Measurements from ENCODE around the gene GALNT7. TPM values are rescaled to one million over a fixed set of nuclear protein-coding genes. Genes with fewer than 3 reads are reported as not detected.

Gene GALNT7
- total and polyA plus RNA-seq, 5 experiments from 2014 or later = 5.6 to 18.7 (median 8.6) TPM

DNA sequence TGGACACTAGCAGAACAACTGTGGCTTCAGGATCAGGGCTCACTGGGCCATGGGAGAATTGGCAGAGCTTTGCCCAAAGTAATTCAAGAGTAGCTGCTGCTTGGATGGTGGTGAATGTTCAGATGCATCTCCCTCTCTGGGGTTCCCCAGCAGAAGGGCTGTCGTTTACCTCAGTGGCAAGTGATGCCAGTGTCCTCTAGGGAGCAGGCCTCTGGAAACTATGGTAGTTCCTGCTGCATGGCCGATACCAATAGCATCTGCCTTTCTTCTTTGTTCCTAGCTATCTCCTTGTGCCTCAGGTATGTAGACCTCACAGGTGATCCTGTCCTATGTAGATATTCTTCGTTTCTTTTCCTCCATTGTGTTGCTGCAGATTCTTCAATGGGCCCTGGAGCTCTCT is 139.2 kb downstream of the GALNT7 start:
- no peak for ATAC-seq
- no peak overlapping the region for H3K27ac Mint-ChIP-seq
- no peaks in the 10 kb centered on the region for H3K9me3 Mint-ChIP-seq
- no peaks in the 10 kb centered on the region for H3K27me3 Mint-ChIP-seq
- DNase-seq = no peak
- POLR2A ChIA-PET = interaction anchor here (1.1 kb wide), 1 partner anchor 12 kb away, joined by 4 read pairs; no protein-coding TSS in a partner anchor
- no peak overlapping the region for H3K4me3 Mint-ChIP-seq
- peaks cover 0 to 42% (median 21%) of the 10 kb centered on the region in 3 donors for H3K36me3 Mint-ChIP-seq
- H3K4me1 Mint-ChIP-seq = no peaks in the 10 kb centered on the region

DNA sequence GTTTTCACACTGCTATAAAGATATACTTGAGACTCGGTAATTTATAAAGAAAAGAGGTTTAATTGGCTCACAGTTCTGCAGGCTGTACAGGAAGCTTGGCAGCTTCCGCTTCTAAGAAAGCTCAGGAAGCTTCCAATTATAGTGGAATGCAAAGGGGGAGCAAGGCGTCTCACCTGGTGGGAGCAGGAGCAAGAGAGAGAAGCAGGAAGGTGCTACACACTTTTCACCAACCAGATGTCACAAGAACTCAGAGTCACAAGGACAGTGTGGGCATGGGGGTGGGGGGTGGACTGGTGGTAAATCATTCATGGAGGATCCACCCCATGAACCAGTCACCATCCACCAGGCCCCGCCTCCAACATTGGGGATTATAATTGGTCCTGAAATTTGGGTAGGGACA is 142.8 kb downstream of the GALNT7 start:
- Mint-ChIP-seq H3K36me3 (peaks cover 0 to 15% (median 9%) of the 10 kb centered on the region in 3 donors), H3K4me3 (no peak overlapping the region), H3K9me3 (no peaks in the 10 kb centered on the region), H3K4me1 (no peaks in the 10 kb centered on the region), H3K27me3 (no peaks in the 10 kb centered on the region), H3K27ac (no peak overlapping the region)
- no peak for DNase-seq
- POLR2A ChIA-PET = no interaction called here
- no peak for ATAC-seq

DNA sequence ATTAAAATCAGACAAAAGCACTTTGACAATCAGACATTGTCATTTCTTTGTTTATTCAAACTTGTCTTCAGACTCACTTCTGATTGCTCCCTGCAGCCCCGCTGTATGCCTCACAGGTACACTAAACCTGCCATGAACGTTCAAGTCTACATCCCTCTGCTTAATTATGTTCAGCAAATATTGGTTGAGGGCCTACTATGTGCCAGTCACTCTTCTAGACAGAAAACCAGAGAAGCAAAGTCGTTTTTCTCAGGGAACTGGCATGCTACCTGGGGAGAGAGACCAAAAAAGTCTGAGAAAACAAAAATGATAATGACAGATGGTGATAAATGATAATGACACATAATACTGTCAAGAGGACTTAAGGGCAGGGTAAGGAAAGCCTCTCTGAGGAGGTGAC is 146.1 kb downstream of the GALNT7 start:
- Mint-ChIP-seq H3K36me3 (peaks cover 0 to 15% (median 0%) of the 10 kb centered on the region in 3 donors), H3K9me3 (no peaks in the 10 kb centered on the region), H3K27me3 (no peaks in the 10 kb centered on the region), H3K4me3 (no peak overlapping the region), H3K27ac (no peak overlapping the region), H3K4me1 (no peaks in the 10 kb centered on the region)
- POLR2A ChIA-PET = no interaction called here
- DNase-seq (no peak), ATAC-seq (no peak)

DNA sequence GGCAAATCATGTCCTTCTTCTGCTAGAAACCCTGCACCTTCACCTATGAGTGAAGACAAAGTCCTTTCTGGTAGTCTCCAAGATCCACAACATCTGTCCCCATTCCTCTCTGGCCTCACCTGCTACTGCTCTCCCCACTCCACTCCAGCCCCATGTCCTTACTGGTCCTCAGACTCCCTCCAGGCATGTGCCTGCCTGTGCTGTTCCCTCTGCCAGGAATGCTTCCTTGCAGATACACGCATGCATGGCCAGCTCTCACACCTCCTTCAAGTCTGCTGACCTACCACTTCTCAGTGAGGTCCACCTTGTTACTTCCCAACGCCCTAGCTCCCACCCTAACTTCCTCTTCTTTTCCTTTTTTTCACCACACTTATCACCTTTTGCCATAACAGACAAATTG is 147.4 kb downstream of the GALNT7 start:
- DNase-seq (no peak), ATAC-seq (no peak)
- H3K4me3 Mint-ChIP-seq = no peak overlapping the region
- H3K36me3 Mint-ChIP-seq = peaks cover 0 to 19% (median 0%) of the 10 kb centered on the region in 3 donors
- H3K27me3 Mint-ChIP-seq = no peaks in the 10 kb centered on the region
- no peaks in the 10 kb centered on the region for H3K4me1 Mint-ChIP-seq
- no peaks in the 10 kb centered on the region for H3K9me3 Mint-ChIP-seq
- H3K27ac Mint-ChIP-seq = no peak overlapping the region
- POLR2A ChIA-PET = no interaction called here

DNA sequence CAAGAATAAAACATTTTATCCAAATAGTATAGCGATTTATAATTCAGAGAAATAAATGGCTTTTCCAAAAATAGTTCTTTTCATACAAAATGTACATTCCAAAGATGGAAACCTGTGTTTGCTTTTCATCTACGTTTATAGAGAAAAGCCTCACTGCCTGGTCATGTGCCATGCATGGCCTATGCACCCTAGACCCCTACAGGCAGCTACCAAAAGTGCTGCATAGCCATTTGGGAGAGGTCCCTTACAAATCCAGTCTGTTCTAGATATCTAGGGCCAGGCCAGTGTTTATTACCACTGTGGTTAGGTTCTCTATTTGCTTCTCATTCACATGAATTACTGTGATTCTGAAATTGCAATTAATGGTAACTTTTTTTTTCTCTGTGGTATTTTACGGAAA is 148.4 kb downstream of the GALNT7 start:
- H3K9me3 Mint-ChIP-seq = no peaks in the 10 kb centered on the region
- H3K27ac Mint-ChIP-seq = no peak overlapping the region
- H3K27me3 Mint-ChIP-seq = no peaks in the 10 kb centered on the region
- POLR2A ChIA-PET = no interaction called here
- H3K36me3 Mint-ChIP-seq = peaks cover 0 to 26% (median 3%) of the 10 kb centered on the region in 3 donors
- peak in 1 of 2 donors; percentile 47 for ATAC-seq
- no peak overlapping the region for H3K4me3 Mint-ChIP-seq
- DNase-seq = no peak
- no peaks in the 10 kb centered on the region for H3K4me1 Mint-ChIP-seq

DNA sequence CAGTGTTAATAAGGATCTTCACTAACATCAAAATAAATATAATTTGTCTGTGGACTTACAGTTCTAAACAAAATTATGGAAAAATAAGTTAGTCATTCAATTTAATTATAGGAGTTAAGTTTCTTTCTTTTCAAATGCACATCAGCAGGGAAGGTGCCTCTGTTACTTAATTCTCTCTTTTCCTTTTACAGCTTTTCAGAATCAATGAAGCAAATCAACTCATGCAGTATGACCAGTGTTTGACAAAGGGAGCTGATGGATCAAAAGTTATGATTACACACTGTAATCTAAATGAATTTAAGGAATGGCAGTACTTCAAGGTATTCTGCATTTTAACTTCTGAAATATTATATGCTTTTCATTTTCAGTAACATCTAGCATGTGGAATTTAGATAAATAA is 149.6 kb downstream of the GALNT7 start:
- H3K27ac Mint-ChIP-seq = no peak overlapping the region
- ATAC-seq (no peak), DNase-seq (no peak)
- H3K36me3 Mint-ChIP-seq = peaks cover 0 to 30% (median 4%) of the 10 kb centered on the region in 3 donors
- no peak overlapping the region for H3K4me3 Mint-ChIP-seq
- POLR2A ChIA-PET = no interaction called here
- H3K4me1 Mint-ChIP-seq = no peaks in the 10 kb centered on the region
- no peaks in the 10 kb centered on the region for H3K27me3 Mint-ChIP-seq
- no peaks in the 10 kb centered on the region for H3K9me3 Mint-ChIP-seq

DNA sequence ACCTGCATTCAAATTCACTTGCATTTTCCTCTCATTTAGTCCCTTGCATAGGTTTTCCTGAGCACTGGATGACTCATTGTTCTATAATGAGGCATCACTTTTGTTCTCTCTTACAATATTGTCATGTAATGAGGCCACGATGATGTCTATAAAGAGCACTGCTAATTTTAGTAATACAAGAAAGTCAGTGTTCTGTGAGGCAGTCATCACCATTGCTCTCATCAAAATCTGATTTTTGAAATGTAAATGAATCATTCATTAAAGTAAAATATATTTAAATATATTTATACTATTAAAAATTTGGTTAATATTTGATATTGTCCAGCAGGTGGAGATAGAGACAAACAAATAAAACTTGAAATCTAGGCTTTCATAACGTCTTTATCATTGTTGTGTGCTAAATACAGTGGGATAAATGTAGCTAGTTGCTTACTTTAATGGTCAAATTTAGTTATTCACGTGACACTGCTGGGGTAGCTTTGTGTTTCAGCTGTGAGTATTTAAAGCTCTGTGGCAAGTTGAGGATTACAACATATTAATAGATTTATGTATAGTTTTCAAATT is 150.1 kb downstream of the GALNT7 start:
- no peak overlapping the region for H3K27ac Mint-ChIP-seq
- H3K27me3 Mint-ChIP-seq = no peaks in the 10 kb centered on the region
- H3K36me3 Mint-ChIP-seq = peaks cover 0 to 30% (median 4%) of the 10 kb centered on the region in 3 donors
- POLR2A ChIA-PET = interaction anchor here (0.7 to 0.9 kb wide), 2 partner anchors 16 to 51 kb away, joined by 3 to 4 read pairs; partner anchors contain the start of gene HMGB2
- no peak for ATAC-seq
- no peaks in the 10 kb centered on the region for H3K4me1 Mint-ChIP-seq
- H3K4me3 Mint-ChIP-seq = no peak overlapping the region
- DNase-seq = peak in 3 of 10 donors; percentile 28 to 35 (median 31)
- H3K9me3 Mint-ChIP-seq = no peaks in the 10 kb centered on the region

DNA sequence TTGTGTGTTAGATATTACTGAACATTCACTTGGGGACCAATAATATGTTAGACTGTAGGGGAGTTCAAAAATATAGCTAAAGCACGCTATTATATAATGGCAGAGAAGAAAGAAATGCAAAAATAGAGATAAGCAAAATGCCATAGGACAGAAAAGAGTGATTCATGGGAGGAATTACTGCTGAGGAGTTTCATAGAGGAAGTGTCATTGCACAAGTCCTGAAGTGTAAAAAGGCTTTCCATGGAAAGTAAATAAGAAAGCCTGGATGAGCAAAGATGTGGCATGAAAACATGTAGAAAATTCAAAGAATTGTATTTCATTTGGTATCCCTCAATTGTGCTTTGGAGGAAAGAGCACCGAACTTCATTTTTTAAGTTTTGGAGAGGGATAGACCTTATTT is 151.1 kb downstream of the GALNT7 start:
- H3K9me3 Mint-ChIP-seq = no peaks in the 10 kb centered on the region
- H3K4me1 Mint-ChIP-seq = no peaks in the 10 kb centered on the region
- H3K36me3 Mint-ChIP-seq = peaks cover 0 to 30% (median 4%) of the 10 kb centered on the region in 3 donors
- no peak overlapping the region for H3K4me3 Mint-ChIP-seq
- no peak for ATAC-seq
- no peaks in the 10 kb centered on the region for H3K27me3 Mint-ChIP-seq
- DNase-seq = no peak
- H3K27ac Mint-ChIP-seq = no peak overlapping the region
- POLR2A ChIA-PET = interaction anchor here (0.7 to 0.9 kb wide), 3 partner anchors 12 to 181 kb away, joined by 3 to 4 read pairs (median 4); no protein-coding TSS in a partner anchor

DNA sequence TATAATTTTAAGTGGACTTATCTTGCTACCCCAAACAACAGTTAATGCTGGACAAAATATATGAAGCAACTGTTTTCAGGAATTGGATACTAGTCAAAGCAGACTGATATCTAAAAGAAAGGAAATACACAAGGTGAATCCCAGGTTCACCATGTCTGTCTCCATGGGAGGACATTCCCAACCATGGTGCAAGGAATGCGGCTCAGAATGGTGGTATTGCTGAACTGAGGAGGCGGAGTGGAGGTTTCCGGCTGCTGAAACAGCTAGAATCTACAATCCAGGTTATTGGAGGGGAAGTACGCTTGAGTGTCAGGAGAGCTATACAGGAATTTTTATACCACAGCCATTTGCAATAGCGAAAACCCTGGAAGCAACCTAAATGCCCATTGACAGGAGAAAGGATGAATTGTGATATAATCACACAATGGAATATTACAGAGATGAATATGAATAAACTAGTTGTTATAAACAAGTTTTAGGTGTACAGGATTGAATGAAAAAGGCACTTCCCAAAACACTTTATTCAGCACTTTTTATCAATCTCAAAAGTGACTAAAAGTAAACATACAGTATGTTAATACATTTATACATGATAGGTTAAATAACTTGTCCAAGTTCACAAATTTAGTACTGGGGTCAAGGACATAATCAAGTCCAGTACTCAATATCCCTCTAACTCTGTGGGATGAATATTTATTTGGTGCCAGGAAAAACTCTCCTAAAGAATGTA is 156.6 kb downstream of the GALNT7 start:
- no peaks in the 10 kb centered on the region for H3K9me3 Mint-ChIP-seq
- H3K27ac Mint-ChIP-seq = peak overlapping the region in 1 of 10 donors; percentile 33
- H3K27me3 Mint-ChIP-seq = no peaks in the 10 kb centered on the region
- DNase-seq = no peak
- H3K36me3 Mint-ChIP-seq = peaks cover 0 to 24% (median 5%) of the 10 kb centered on the region in 3 donors
- no peaks in the 10 kb centered on the region for H3K4me1 Mint-ChIP-seq
- H3K4me3 Mint-ChIP-seq = no peak overlapping the region
- POLR2A ChIA-PET = no interaction called here
- no peak for ATAC-seq

DNA sequence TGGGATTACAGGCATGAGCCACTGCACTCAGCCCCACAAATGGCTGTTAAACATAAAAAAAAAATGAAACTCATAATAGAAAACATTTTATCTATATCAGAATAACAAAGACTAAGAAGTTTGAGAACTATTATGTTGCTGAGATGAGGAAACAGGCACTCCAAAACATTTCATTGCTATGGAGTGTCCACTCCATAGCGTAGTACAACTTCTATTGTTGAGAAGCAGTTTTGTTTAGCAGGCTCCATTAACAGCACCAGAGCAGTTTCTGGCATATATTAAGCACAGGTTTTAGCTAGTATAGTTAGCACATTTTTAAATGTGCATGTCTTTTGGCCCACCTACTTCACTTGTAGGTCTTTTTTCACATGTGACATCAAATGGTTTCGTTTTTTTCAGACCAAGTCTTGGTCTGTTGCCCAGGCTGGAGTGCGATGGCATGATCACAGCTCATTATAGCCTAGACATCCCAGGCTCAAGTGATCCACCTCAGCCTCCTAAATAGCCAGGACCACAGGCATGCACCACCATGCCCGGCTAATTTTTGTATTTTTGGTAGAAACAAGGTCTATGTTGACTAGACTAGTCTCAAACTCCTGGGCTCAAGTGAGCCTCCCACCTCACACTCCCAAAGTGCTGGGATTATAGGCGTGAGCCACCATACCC is 159.8 kb downstream of the GALNT7 start:
- peaks cover 0 to 23% (median 10%) of the 10 kb centered on the region in 3 donors for H3K36me3 Mint-ChIP-seq

DNA sequence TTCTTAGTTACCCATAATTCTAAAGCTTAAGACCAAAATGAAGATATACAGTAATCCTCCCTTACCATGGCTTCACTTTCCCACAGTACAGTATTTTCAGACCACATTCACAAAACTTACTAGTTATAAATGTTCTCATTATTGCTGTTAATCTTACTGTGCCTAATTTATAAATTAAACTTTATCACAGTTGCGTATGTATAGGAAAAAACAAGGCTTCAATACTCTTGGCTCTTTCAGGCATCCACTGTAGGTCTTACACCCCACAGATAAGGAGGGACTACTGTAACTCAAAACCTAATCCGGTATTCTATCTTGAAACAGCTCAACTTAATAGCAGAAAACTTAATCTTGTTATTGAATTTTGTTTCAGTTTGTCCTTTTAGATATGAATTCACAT is 162.0 kb downstream of the GALNT7 start:
- ATAC-seq (no peak), DNase-seq (no peak)
- H3K4me1 Mint-ChIP-seq = peaks cover 19 to 33% (median 24%) of the 10 kb centered on the region in 4 donors
- no peak overlapping the region for H3K27ac Mint-ChIP-seq
- H3K4me3 Mint-ChIP-seq = no peak overlapping the region
- H3K27me3 Mint-ChIP-seq = peaks cover 0 to 4% (median 0%) of the 10 kb centered on the region in 5 donors
- peaks cover 5 to 23% (median 10%) of the 10 kb centered on the region in 3 donors for H3K36me3 Mint-ChIP-seq
- POLR2A ChIA-PET = interaction anchor here (7.1 kb wide), 1 partner anchor 39 kb away, joined by 271 read pairs; the partner anchor contains the start of gene SAP30
- no peaks in the 10 kb centered on the region for H3K9me3 Mint-ChIP-seq

More for the DNA sequence above, 159.8 kb downstream of the GALNT7 start:
- Mint-ChIP-seq H3K4me1 (peaks cover 11 to 17% (median 16%) of the 10 kb centered on the region in 4 donors), H3K27ac (no peak overlapping the region), H3K27me3 (no peaks in the 10 kb centered on the region), H3K9me3 (no peaks in the 10 kb centered on the region), H3K4me3 (no peak overlapping the region)
- ATAC-seq = no peak
- no peak for DNase-seq
- POLR2A ChIA-PET = no interaction called here

DNA sequence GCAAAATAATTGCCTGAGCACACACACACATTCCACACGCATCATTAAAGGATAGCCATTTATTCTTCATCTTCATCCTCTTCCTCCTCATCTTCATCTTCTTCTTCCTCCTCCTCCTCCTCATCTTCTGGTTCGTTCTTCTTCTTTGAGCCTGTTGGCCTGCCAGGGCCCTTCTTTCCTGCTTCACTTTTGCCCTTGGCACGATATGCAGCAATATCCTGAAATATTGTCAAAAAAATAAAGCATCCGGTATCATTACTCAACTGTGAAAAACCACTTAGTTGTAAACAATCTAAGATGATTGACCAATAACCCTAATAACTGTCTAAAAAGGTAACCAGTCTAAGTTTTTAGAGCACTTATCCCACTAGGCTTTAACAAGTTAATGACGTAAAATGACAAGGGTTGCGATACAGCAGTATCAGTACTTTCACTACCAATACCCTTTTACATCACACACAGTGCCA is 163.4 kb downstream of the GALNT7 start:
- DNase-seq (no peak), ATAC-seq (no peak)
- Mint-ChIP-seq H3K36me3 (peaks cover 5 to 23% (median 10%) of the 10 kb centered on the region in 3 donors), H3K27me3 (peaks cover 5 to 11% (median 5%) of the 10 kb centered on the region in 5 donors), H3K27ac (peak overlapping the region in 8 of 10 donors; percentile 3 to 99 (median 70)), H3K4me3 (peak overlapping the region in 5 of 10 donors; percentile 58 to 96 (median 95)), H3K4me1 (peaks cover 19 to 33% (median 24%) of the 10 kb centered on the region in 4 donors), H3K9me3 (no peaks in the 10 kb centered on the region)
- POLR2A ChIA-PET = interaction anchor here (7.1 kb wide), 1 partner anchor 38 kb away, joined by 271 read pairs; the partner anchor contains the start of gene SAP30
